Measurements from ENCODE around the gene CNOT6L. TPM values are rescaled to one million over a fixed set of nuclear protein-coding genes. Genes with fewer than 3 reads are reported as not detected.

CNOT6L gene
- total and polyA plus RNA-seq, 2 of the 4 experiments (the other 2 are of a cell fraction), result 3.5 to 21.1 TPM

- Histone ChIP-seq H3K27ac (ENCODE audit: insufficient read depth, low read length) (no peak overlapping the region), H3K9ac (ENCODE audit: low read depth, low read length) (no peak overlapping the region), H2AK9ac (replicated peaks; ENCODE audit: low read depth, low read length, poor library complexity) (no peak overlapping the region), H4K5ac (ENCODE audit: low read depth, low read length) (no peak overlapping the region), H3K23ac (ENCODE audit: low read depth, low read length) (no peak overlapping the region), H3K4me2 (ENCODE audit: low read depth, low read length) (no peak overlapping the region), H2AK5ac (ENCODE audit: low read depth, low read length) (no peak overlapping the region), H3K4ac (ENCODE audit: low read depth, low read length) (no peak overlapping the region), H3K4me3 (ENCODE audit: insufficient read depth, low read depth, low read length) (no peak overlapping the region), H3K18ac (ENCODE audit: low read depth, low read length) (no peak overlapping the region), H3K9me3 (ENCODE audit: control insufficient read depth, insufficient read depth, low read length) (no peaks in the 10 kb centered on the region), H2BK120ac (ENCODE audit: low read depth, low read length) (no peak overlapping the region), H4K8ac (ENCODE audit: low read depth in 2 of 2, low read length in 2 of 2) (no peak overlapping the region), H2BK15ac (ENCODE audit: low read depth, low read length) (no peak overlapping the region), H2AFZ (replicated peaks; ENCODE audit: low read length, poor library complexity) (no peak overlapping the region), H3K56ac (ENCODE audit: extremely low read depth, insufficient read depth, low read length) (no peak overlapping the region), H4K91ac (ENCODE audit: insufficient read depth, low read depth, low read length) (no peak overlapping the region), H3K36me3 (ENCODE audit: control insufficient read depth, insufficient read depth, low read length) (no peaks in the 10 kb centered on the region), H3K14ac (replicated peaks; ENCODE audit: low read depth, low read length) (no peak overlapping the region), H2BK5ac (ENCODE audit: low read depth, low read length, poor library complexity, severe bottlenecking) (no peak overlapping the region), H2BK20ac (ENCODE audit: low read depth, low read length) (no peak overlapping the region), H3K4me1 (ENCODE audit: control insufficient read depth, insufficient read depth, low read length) (peaks cover 4% of the 10 kb centered on the region; the same call in 1 of the 2 replicates), H3K9me1 (ENCODE audit: insufficient read depth, low read length) (peaks cover 4% of the 10 kb centered on the region; the same call in 1 of the 2 replicates), H4K20me1 (ENCODE audit: insufficient read depth, low read length) (peaks cover 10% of the 10 kb centered on the region; the same call in 1 of the 2 replicates), H3K27me3 (ENCODE audit: control insufficient read depth, insufficient read depth, low read length) (no peaks in the 10 kb centered on the region), H3K79me1 (ENCODE audit: low read depth in 1 of 2, low read length in 2 of 2) (peaks cover 11 to 31% of the 10 kb centered on the region in 2 experiments; a peak in 3 of 4 replicates)
- intact Hi-C loops (cut with micrococcal nuclease) (no loop called here), dilution Hi-C loops (cut with HindIII; ENCODE audit: low sequenced_read_pairs, unreplicated experiment) (no loop called here), in situ Hi-C loops (cut with MboI; ENCODE audit: low sequenced_read_pairs) (no loop called here)
- DNase-seq (peak; percentile 31), ATAC-seq (ENCODE audit: low read depth) (peak; percentile 46)
- POLR2A ChIA-PET (ENCODE audit: unreplicated experiment), result no interaction called here
- no TSS peak for BruUV-seq (replicated peaks)
- CTCF ChIA-PET, result no interaction called here
- TF ChIP-seq CTCF (conservative IDR thresholded peaks at IDR 0.05; ENCODE audit: low read depth, low read length) (no peak), MXI1 (IDR thresholded peaks at IDR 0.05; ENCODE audit: borderline replicate concordance, low read depth, low read length) (no peak), NFE2L2 (IDR thresholded peaks at IDR 0.05; ENCODE audit: low read depth, low read length) (no peak), MAFK (IDR thresholded peaks at IDR 0.05; ENCODE audit: low read depth, low read length) (no peak), USF2 (IDR thresholded peaks at IDR 0.05; ENCODE audit: low read depth, low read length) (no peak), CHD1 (IDR thresholded peaks at IDR 0.05; ENCODE audit: low read depth, low read length) (no peak), FOS (IDR thresholded peaks at IDR 0.05; ENCODE audit: low read depth, low read length) (no peak), SMC3 (IDR thresholded peaks at IDR 0.05; ENCODE audit: low read depth, low read length) (no peak), ELK1 (IDR thresholded peaks at IDR 0.05; ENCODE audit: borderline replicate concordance, low read depth, low read length) (no peak), MAZ (IDR thresholded peaks at IDR 0.05; ENCODE audit: borderline replicate concordance, low read depth, low read length) (no peak), RAD21 (IDR thresholded peaks at IDR 0.05; ENCODE audit: low read length) (no peak), CEBPB (IDR thresholded peaks at IDR 0.05; ENCODE audit: low read depth, low read length) (no peak), BHLHE40 (IDR thresholded peaks at IDR 0.05; ENCODE audit: low read depth, low read length) (no peak)
Measured at GRCh38 chr4:77804471-77804870, 14.7 kb downstream of the CNOT6L start.
